Kidney (tissue), 14 donors: ENCODE measurements around the gene SETD1B. TPM values are rescaled to one million over a fixed set of nuclear protein-coding genes. Genes with fewer than 3 reads are reported as not detected.

Experiments used
- DNase-seq, 5 donors: peaks; one replicate each; pipeline ENCODE4 v3.0.0-alpha.2; 2013 to 2020
- FAIRE-seq: peaks from 2 replicates; lab custom pipeline; 2012; peaks lifted over from hg19 to GRCh38; lab: Jason Lieb, UNC
- H3K27ac ChIP-seq, 2 donors: one replicate each; pipeline ENCODE4 v1.7.0; 2013; ENCODE audit warnings: low read depth in 2 of 2, low read length in 2 of 2, inconsistent platforms in 1 of 2
- H3K27me3 ChIP-seq: one replicate; pipeline ENCODE4 v1.7.1; 2013; ENCODE audit warnings: low read length, inconsistent platforms; ENCODE audit not compliant: control insufficient read depth, insufficient read depth
- H3K36me3 ChIP-seq, 3 donors: one replicate each; pipeline versions ENCODE4 v1.7.0 to v1.7.1; 2013; ENCODE audit warnings: low read length in 3 of 3, control low read depth in 1 of 3, inconsistent platforms in 1 of 3; ENCODE audit not compliant: insufficient read depth in 3 of 3, control insufficient read depth in 2 of 3
- H3K4me1 ChIP-seq, 3 donors: one replicate each; pipeline versions ENCODE4 v1.7.0 to v1.7.1; 2013; ENCODE audit warnings: low read length in 3 of 3, inconsistent platforms in 1 of 3, low read depth in 1 of 3; ENCODE audit not compliant: control insufficient read depth in 2 of 3, insufficient read depth in 2 of 3
- H3K4me3 ChIP-seq, 3 donors: one replicate each; pipeline versions ENCODE4 v1.7.0 to v1.8.1; 2013; ENCODE audit warnings: low read length in 3 of 3, control low read depth in 1 of 3, inconsistent platforms in 1 of 3
- H3K9ac ChIP-seq, 3 donors: one replicate each; pipeline versions ENCODE4 v1.7.0 to v1.7.1; 2013; ENCODE audit warnings: low read length in 3 of 3, control low read depth in 1 of 3, inconsistent platforms in 1 of 3
- H3K9me3 ChIP-seq, 3 donors: one replicate each; pipeline versions ENCODE4 v1.7.0 to v1.7.1; 2013; ENCODE audit warnings: low read length in 3 of 3, control low read depth in 1 of 3, inconsistent platforms in 1 of 3; ENCODE audit not compliant: control insufficient read depth in 2 of 3, insufficient read depth in 1 of 3
- intact Hi-C: fragments of 100-400 bp; cut with DNase I; formaldehyde crosslinking; loops from one replicate; pipeline ENCODE4 v1.11.1; 2022
- polyA plus RNA-seq: library from polyadenylated mRNA; stranded (reverse); fragments of 350-450 nt; fragmentation: Illumina TruSeq; extraction: RNeasy Lipid Tissue Mini Kit (QIAGEN cat#74804); gene quantifications from one replicate; pipeline ENCODE4 v1.2.3, GENCODE V29; 2014; ENCODE audit warnings: low read depth, low replicate concordance; ENCODE audit not compliant: insufficient read depth
- total RNA-seq: library from RNA; stranded (reverse); fragmentation: NEBNext Ultra II Directional; extraction: Animal tissue kit (Norgen Biotek cat#: 25700); gene quantifications from one replicate; pipeline ENCODE4 v1.2.1, GENCODE V29; 2021
- TF ChIP-seq, protein P1 (sequence below): IDR thresholded peaks from 3 replicates; pipeline ENCODE4 v1.5.1; 2012; ENCODE audit warnings: mild to moderate bottlenecking, moderate library complexity, borderline replicate concordance; ENCODE audit not compliant: insufficient read depth; ENCODE audit errors: extremely low read depth
- donor health status: control.
- donor health status: control.
- donor health status: control.
- donor health status: control.
- donor health status: control.
- donor health status: DM: yes; HTN: yes; CAD: no.
- donor health status: Normal renal cell carcinoma (clear cell type).

Gene SETD1B
- total and polyA plus RNA-seq, 2 donors from 2014 or later: 3.5 to 34.5 TPM

DNA sequence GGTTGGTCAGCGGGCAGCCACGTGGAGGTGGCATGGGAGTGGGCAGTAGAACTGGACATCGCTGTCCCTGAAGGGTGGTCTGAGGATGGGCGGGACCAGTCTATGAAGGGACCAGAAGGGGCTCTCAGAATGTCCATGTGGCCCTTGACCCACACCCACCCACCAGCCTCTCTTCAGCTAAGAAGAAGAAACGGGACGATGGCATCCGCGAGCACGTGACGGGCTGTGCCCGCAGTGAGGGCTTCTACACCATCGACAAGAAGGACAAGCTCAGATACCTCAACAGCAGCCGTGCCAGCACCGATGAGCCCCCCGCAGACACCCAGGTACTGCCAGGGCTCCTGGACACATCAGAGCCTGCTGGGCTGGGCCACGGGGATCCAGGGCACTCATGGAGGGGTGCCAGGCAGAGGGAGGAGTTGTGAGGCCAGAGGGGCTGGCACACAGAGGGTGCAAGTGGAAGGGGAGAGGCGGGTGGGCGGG is 21.3 kb downstream of the SETD1B start:
- Histone ChIP-seq H3K36me3 (peaks cover 6 to 39% (median 27%) of the 10 kb centered on the region in 3 donors), H3K9ac (no peak overlapping the region), H3K27ac (no peak overlapping the region), H3K4me3 (no peak overlapping the region), H3K9me3 (no peaks in the 10 kb centered on the region), H3K4me1 (peaks cover 0 to 2% (median 0%) of the 10 kb centered on the region in 3 donors), H3K27me3 (no peaks in the 10 kb centered on the region)
- FAIRE-seq (no peak), DNase-seq (peak in 1 of 5 donors; percentile 77)
- TF ChIP-seq, protein P1, sequence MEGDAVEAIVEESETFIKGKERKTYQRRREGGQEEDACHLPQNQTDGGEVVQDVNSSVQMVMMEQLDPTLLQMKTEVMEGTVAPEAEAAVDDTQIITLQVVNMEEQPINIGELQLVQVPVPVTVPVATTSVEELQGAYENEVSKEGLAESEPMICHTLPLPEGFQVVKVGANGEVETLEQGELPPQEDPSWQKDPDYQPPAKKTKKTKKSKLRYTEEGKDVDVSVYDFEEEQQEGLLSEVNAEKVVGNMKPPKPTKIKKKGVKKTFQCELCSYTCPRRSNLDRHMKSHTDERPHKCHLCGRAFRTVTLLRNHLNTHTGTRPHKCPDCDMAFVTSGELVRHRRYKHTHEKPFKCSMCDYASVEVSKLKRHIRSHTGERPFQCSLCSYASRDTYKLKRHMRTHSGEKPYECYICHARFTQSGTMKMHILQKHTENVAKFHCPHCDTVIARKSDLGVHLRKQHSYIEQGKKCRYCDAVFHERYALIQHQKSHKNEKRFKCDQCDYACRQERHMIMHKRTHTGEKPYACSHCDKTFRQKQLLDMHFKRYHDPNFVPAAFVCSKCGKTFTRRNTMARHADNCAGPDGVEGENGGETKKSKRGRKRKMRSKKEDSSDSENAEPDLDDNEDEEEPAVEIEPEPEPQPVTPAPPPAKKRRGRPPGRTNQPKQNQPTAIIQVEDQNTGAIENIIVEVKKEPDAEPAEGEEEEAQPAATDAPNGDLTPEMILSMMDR: no peak
- intact Hi-C loops: no loop called here

GRCh38 chr12:121826318-121827150 is 22.7 kb downstream of the SETD1B start:
- Histone ChIP-seq H3K27me3 (no peaks in the 10 kb centered on the region), H3K4me3 (no peak overlapping the region), H3K27ac (no peak overlapping the region), H3K4me1 (peaks cover 0 to 2% (median 0%) of the 10 kb centered on the region in 3 donors), H3K9me3 (no peaks in the 10 kb centered on the region), H3K9ac (no peak overlapping the region), H3K36me3 (peaks cover 4 to 37% (median 25%) of the 10 kb centered on the region in 3 donors)
- FAIRE-seq (no peak), DNase-seq (peak in 1 of 5 donors; percentile 61)
- intact Hi-C loops: no loop called here
- TF ChIP-seq, protein P1: no peak

GRCh38 chr12:121827351-121828099 is 23.7 kb downstream of the SETD1B start:
- DNase-seq (no peak), FAIRE-seq (no peak)
- intact Hi-C loops: no loop called here
- no peak overlapping the region for H3K9ac ChIP-seq
- H3K4me1 ChIP-seq: peaks cover 0 to 2% (median 0%) of the 10 kb centered on the region in 3 donors
- no peak overlapping the region for H3K4me3 ChIP-seq
- no peaks in the 10 kb centered on the region for H3K9me3 ChIP-seq
- peaks cover 4 to 33% (median 22%) of the 10 kb centered on the region in 3 donors for H3K36me3 ChIP-seq
- TF ChIP-seq, protein P1: no peak
- H3K27ac ChIP-seq: no peak overlapping the region
- H3K27me3 ChIP-seq: no peaks in the 10 kb centered on the region
